ENCODE measurements around the gene SGIP1. TPM values are rescaled to one million over a fixed set of nuclear protein-coding genes. Genes with fewer than 3 reads are reported as not detected.

Gene SGIP1
- total RNA-seq, 1 experiment from 2014 or later = 8.5 TPM

DNA sequence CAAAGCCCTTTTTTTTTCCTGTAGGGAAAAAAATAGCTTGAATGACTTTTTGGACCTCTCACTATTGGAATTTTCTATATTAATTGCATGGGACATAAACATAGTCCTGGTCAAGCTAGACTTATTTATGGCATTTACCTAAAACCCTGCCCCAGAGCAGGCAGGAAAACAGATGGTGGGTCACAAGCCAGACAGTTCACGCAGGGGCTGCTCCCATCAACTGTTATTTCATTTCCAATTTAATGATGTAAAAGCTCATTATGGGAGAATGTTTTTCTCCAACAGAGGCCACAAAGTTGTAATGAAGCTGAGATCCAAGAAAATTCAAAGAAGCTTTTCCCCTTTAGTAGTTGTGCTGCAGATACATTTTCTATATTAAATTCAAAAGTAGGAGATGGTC lies 99.2 kb downstream of the SGIP1 start:
- in situ Hi-C loops (cut with HindIII; ENCODE audit: low pct_unique_long_range_greater_than_20kb, low sequenced_read_pairs) = no loop called here
- DNase-seq (ENCODE audit: low read depth) = no peak

DNA sequence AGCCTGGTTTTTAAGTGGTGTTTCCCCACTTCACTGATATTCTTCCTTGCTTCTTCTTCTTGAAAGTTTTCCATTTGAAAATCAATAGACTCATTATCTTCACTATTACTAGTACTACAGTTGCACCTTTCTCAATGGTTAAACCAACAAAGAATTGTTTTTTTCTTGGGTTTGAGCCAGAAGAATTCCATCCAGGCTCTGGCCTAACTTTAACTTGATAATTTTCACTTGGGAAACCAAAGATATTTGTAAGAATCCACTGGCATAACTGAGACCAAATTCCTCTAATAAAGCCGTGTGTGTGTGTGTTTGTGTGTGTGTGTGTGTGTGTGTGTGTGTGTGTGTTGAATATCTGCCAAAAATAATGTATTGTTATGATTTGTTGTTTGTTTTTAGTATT lies 103.2 kb downstream of the SGIP1 start:
- no peak for DNase-seq (ENCODE audit: low read depth)
- in situ Hi-C loops (cut with HindIII; ENCODE audit: low pct_unique_long_range_greater_than_20kb, low sequenced_read_pairs) = no loop called here

DNA sequence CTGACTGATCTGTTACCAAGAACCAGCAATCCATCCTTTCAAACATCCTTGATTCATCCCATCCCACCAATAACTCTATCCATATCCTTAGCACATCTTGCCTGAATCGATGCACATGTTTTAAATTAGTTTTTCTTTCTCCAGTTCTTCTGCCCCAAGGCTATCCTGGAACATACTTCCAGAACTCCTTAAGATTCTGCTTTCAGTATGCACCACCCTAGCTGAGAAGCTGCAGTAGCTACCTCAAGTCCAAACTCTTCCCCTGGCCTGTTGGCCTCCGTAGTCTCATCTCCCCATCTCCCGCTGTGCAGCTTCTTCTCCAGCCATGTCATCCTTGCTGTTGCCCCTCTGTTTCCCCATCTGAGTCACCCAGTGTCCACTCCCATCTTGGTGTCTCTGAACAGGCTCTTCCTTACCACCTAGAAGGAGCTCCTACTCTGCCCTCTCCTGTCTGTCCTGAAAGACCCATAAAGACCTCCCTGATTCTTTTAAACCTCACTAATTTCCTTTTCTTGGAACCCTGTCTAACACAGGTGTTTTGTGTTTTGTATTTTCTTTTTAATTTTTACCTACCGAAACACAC lies 108.0 kb downstream of the SGIP1 start:
- in situ Hi-C loops (cut with HindIII; ENCODE audit: low pct_unique_long_range_greater_than_20kb, low sequenced_read_pairs) = no loop called here
- DNase-seq (ENCODE audit: low read depth) = no peak

DNA sequence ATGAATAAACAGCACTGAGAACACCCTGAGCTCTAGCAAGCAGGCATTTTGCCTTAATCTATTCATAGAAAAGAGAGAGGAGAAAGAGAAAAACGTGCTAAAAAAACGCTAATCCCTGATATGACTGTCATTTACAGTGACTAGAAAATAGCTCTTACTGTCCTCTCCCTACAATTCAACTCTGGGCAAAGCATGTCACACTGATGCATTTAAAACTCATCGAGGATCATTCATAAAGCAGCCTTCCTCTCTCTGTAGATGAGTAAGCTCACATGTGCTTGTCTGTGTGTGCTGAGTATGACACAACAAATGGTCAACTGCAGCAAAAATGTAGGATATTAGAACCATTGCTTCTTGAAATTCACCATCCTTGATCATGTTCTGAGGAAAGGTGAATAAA lies 109.0 kb downstream of the SGIP1 start:
- no peak for DNase-seq (ENCODE audit: low read depth)
- in situ Hi-C loops (cut with HindIII; ENCODE audit: low pct_unique_long_range_greater_than_20kb, low sequenced_read_pairs) = no loop called here

DNA sequence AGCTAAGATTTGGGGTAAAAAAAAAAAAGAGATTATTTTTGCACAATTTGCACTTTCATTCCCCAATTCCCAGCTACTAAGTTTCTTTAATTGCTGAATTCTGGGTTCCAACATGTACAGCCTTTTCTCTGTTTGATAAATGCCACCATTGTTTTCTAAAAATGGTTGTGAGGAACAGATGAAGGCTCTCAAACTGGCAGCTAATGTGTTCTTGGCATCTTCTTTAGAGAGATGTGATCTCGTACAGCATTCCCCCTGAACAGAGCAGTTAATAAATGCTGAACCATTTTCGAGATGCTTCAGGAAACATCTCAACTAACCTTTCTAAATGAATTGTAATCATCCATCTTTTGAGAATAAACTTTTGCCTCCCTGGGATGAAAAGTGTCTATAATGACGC lies 110.4 kb downstream of the SGIP1 start:
- no peak for DNase-seq (ENCODE audit: low read depth)
- in situ Hi-C loops (cut with HindIII; ENCODE audit: low pct_unique_long_range_greater_than_20kb, low sequenced_read_pairs) = no loop called here

DNA sequence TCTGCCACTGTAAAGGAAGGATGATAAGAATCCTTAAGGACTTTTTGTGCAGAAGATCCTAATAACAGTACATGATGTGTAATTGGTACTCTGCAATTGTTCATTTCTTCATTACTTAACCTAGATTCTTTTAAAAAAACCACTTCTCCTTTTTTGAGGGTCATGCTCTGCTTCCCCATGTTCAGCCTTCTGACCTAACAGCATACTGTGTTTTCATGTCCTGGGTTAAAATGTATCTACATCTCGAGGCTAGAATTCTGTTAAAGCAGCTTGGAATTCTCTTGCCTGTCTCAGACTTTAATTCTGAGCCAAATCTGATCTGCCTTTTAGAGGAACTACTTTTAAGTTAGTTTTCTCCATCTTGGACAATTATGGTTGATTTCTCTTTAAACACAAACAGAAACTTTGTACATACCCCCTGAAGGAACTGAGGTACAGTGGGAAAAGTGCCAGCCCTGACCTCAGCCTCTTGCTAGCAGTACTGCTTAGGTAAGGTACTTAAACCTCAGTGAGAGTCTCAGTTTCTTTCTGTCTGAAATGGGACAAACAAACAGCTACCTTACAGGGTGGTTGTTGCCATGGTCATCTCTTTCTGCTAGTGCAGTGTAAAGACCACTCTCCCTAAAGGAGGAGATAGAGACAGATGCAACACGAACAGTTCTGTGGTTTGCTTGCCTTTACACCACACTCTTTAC lies 115.1 kb downstream of the SGIP1 start:
- no peak for DNase-seq (ENCODE audit: low read depth)
- in situ Hi-C loops (cut with HindIII; ENCODE audit: low pct_unique_long_range_greater_than_20kb, low sequenced_read_pairs) = no loop called here

DNA sequence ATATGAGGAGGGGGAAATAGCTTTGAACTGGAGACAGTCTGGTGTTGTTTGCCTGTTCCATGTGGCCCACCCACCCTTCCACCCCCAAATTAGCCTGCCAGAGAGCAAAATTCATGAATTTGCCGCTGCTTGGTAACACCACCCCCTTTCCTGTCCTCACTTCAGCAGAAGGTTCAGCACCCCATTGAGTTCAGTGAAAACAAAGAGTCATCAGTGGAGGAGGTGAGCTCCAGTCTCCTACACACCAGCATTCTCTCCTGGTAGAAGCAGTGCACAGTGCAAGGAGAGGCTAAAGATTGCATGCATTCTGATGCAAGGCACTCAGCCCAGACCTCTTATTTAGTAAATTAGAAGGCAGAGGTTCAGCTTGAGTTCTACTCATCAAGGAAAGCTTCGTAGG lies 118.6 kb downstream of the SGIP1 start:
- no peak for DNase-seq (ENCODE audit: low read depth)
- in situ Hi-C loops (cut with HindIII; ENCODE audit: low pct_unique_long_range_greater_than_20kb, low sequenced_read_pairs) = no loop called here

DNA sequence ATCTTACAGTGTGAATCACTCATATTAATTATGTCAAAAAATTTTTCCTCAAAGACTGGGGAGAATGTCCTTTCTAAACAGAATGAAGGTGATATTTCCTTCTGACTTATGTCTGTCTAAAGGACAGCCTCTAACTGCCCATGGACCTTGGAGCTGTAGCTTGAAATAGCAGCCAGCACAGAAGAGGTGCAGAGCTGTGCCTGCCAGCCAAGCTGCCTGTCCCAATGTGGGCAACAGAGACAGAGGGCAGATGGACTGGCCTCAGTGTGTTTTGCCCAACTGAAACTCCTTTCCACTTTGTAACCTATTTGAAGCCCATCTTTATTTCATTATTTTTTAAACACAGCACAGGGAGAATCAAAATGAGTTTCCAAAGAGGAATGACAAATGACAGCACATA lies 120.7 kb downstream of the SGIP1 start:
- in situ Hi-C loops (cut with HindIII; ENCODE audit: low pct_unique_long_range_greater_than_20kb, low sequenced_read_pairs) = no loop called here

DNA sequence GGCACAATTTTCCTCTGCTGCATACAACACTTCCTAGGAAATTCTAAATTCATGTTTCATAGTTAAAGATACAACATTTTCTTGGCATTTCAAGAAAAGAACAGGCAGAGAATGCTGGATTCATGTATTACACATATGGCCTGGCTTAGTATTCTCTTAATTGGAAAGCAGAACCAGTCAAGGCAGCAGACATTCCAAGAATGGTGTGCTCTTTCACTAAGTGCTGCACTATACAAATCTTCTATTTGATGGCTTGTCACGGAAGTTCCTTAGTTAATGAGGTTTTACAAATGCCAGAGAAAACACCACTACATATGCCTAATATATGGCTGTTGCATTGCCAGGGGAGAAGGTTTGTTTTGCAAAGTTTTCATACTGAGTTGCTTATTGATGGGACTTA lies 137.5 kb downstream of the SGIP1 start:
- in situ Hi-C loops (cut with HindIII; ENCODE audit: low pct_unique_long_range_greater_than_20kb, low sequenced_read_pairs) = no loop called here
- no peak for DNase-seq (ENCODE audit: low read depth)

More for the DNA sequence above, 120.7 kb downstream of the SGIP1 start:
- DNase-seq (ENCODE audit: low read depth) = no peak

DNA sequence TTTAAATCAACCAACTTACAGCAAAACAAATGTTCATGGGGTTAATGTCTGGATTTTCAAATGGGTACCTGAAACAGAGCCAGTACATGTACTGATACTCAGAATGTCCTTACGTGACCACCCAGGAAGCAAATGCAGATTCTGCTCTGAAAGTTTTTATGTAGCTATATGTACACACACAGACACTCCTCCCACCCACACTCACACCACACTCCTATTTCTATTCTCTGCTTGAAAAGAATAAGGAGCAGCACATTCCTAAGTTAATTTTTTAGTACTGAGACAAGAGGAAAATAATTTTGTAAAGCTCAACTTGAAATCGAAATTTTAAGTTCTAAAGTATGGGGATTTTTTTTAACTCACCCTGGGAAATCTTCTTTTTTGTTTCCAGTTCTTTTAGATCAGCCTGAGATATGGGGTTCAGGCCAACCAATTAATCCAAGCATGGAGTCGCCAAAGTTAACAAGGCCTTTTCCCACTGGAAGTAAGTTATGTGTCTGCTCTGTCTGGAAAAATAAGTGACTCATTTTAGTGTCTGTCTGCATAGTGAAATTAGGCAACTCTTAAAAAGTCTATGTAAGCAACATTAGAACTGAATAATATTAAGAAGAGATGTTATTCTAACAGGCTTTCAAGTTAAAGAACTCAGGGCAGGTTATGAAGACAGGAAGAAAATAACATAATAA lies 142.8 kb downstream of the SGIP1 start:
- in situ Hi-C loops (cut with HindIII; ENCODE audit: low pct_unique_long_range_greater_than_20kb, low sequenced_read_pairs) = no loop called here

DNA sequence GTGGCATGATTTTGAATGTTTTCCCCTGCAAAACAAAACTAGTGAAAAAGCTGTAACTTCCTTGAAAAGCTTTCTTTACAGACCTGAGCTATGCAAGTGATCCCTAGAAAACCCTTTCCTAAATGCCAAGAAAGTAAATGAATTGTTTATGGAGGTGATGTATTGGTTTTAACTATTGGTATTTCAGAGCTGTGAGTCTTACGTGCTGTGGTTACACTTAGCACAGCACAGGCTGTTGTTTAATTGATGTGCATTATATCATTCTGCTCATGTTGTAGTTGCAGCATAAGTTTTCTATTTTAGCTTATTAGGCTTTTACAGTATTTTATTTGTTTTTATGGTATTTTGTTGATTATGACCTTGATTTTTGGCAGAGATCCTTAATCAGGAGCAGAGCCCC lies 144.2 kb downstream of the SGIP1 start:
- no peak for DNase-seq (ENCODE audit: low read depth)
- in situ Hi-C loops (cut with HindIII; ENCODE audit: low pct_unique_long_range_greater_than_20kb, low sequenced_read_pairs) = no loop called here

More for the DNA sequence above, 142.8 kb downstream of the SGIP1 start:
- peak; percentile 55 for DNase-seq (ENCODE audit: low read depth)

DNA sequence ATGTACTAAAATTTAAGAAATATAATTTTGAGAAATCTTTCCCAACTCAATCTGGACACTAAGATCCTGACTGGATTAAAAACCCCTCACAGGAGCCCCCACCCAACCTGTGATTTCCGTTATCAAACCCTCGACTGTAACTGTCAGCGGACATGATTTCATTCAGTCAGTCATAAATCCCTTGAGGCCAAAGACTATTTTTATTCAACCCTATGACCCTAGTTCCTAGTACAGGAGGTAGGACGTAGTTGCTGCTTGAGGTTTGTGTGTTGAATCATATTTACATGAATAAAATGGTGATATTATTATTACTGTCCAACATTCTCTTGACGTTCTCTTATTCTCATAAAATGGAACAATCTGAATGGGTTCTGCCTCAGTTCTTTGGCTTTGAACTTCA lies 145.2 kb downstream of the SGIP1 start:
- DNase-seq (ENCODE audit: low read depth) = no peak
- in situ Hi-C loops (cut with HindIII; ENCODE audit: low pct_unique_long_range_greater_than_20kb, low sequenced_read_pairs) = no loop called here

DNA sequence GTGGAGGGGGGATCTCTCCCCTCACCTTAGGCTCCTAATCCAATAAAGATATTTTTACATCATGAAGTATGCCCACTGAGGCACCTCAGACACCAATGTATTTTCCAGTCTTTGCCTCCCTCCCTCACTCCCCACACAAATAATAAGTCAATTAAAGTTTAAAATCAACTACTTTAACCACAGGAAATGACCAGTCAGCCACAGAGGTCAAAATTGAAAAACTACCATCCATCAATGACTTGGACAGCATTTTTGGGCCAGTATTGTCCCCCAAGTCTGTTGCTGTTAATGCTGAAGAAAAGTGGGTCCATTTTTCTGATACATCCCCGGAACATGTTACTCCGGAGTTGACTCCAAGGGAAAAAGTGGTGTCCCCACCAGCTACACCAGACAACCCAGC lies 147.7 kb downstream of the SGIP1 start:
- in situ Hi-C loops (cut with HindIII; ENCODE audit: low pct_unique_long_range_greater_than_20kb, low sequenced_read_pairs) = no loop called here
- DNase-seq (ENCODE audit: low read depth) = no peak

DNA sequence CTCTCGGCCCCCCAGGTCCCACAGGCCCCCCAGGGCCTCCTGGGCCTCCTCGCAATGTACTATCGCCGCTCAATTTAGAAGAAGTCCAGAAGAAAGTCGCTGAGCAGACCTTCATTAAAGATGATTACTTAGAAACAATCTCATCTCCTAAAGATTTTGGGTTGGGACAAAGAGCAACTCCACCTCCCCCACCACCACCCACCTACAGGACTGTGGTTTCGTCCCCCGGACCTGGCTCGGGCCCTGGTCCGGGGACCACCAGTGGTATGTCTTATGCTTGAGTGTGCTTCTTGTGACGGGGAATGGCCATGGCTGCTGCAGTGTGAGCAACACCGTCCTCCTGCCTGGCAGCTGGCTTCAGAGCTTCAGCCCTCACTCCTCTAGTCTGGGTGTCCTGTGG lies 148.2 kb downstream of the SGIP1 start:
- in situ Hi-C loops (cut with HindIII; ENCODE audit: low pct_unique_long_range_greater_than_20kb, low sequenced_read_pairs) = no loop called here
- no peak for DNase-seq (ENCODE audit: low read depth)

DNA sequence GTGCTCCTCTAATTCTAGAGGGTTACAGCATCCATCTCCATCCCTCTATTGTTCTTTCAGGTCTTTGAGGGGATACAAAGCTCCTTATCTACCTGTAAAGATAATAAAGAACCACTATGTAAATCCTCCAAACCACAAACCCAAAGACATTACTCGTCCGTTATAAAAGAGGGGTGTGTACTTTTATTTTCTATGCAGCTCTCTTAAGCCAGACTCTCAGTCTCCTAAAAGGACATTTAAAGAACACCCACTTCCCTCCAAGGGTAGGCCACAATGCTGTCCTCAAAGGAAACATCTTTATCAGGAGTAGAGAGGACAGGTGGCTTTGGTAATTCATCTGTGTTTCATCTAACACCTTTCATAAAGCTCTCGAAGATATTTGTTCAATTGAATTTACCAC lies 150.4 kb downstream of the SGIP1 start:
- in situ Hi-C loops (cut with HindIII; ENCODE audit: low pct_unique_long_range_greater_than_20kb, low sequenced_read_pairs) = no loop called here
- no peak for DNase-seq (ENCODE audit: low read depth)

DNA sequence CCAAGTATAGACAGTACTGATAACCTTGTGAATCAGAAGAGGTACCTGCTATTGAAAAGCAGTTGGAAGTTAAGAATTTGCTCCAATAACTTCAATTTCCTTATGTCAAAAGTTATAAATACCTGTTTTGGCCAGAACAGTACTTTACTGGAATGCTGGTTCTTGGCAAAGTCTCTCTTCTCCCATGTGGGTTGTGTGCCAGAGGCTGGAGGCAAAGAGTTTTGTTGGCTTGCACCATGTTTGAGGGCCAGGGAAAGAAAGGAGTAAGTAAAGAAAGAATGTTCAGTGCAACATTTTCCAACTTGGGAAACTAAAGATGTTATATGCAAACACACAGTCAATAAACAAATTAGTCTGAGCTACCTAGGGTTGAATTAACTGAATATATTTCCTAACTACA lies 151.3 kb downstream of the SGIP1 start:
- DNase-seq (ENCODE audit: low read depth) = no peak
- in situ Hi-C loops (cut with HindIII; ENCODE audit: low pct_unique_long_range_greater_than_20kb, low sequenced_read_pairs) = no loop called here

DNA sequence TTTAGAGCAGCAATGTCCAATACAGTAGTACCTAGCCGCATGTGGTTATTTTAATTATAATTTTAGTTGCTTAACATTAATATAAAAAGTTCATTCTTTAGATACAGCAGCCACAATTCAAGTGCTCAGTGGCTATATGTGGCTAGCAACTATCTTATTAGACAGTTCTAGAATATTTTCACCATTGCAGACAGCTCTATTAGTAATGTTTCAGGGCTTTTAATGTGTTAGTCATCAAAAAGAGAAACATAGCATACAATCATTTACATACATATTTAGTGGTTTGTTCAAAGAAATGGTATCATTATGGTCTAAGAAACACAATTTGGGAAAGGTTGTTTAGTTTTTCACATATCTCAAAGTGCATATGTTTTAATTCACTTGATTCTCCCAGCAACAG lies 151.7 kb downstream of the SGIP1 start:
- no peak for DNase-seq (ENCODE audit: low read depth)
- in situ Hi-C loops (cut with HindIII; ENCODE audit: low pct_unique_long_range_greater_than_20kb, low sequenced_read_pairs) = no loop called here

DNA sequence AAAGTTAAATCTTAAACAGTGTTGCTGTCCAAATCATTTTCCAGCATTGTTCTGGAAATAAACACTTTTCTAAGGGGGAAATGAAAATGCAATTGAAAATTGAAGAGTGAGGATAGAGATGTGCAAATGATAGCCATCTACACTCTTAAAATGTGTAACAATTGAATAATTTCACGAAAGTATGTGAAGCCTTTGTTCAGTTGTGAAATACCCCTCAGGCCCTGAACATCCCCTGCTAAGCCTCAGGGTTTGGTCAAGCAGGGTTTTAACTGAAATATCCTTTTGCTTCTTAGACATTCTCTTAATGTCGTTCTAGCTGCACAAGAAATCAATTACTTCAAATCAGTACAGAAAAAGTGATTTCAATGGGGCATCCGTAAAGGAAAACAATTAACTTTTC lies 152.5 kb downstream of the SGIP1 start:
- in situ Hi-C loops (cut with HindIII; ENCODE audit: low pct_unique_long_range_greater_than_20kb, low sequenced_read_pairs) = no loop called here
- no peak for DNase-seq (ENCODE audit: low read depth)

DNA sequence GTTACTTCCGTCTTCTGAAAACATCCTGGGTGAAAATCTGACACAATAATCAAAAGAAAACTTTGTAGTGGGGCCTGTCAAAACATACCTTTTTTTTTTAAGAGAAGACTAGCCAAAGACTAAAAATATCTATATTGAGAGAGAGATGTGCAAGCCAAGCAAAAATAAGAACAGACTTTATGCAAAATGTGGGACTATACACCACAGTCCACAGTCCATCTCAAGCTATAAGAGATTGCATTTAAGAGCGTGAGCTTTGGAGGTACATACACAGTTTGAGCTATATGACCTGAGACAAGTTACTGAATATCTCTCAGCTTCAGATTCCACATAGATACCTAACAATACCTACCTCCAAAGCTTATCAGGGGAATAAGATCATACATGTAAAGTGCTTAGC lies 153.4 kb downstream of the SGIP1 start:
- in situ Hi-C loops (cut with HindIII; ENCODE audit: low pct_unique_long_range_greater_than_20kb, low sequenced_read_pairs) = no loop called here
- no peak for DNase-seq (ENCODE audit: low read depth)

Measured in Caki2 (cell line).